Activated B cell treated with CpG ODN at 0.5 μM for 24 hours (primary cell): ENCODE data around the gene NPPA. TPM values are rescaled to one million over a fixed set of nuclear protein-coding genes. Genes with fewer than 3 reads are reported as not detected.

Experiments
- ATAC-seq: fragments of 200-7000 bp; cut with Tn5 transposase; one replicate; pipeline ENCODE4 v1.10.0; 2021; ENCODE audit warnings: low read depth, mild to moderate bottlenecking, moderate library complexity
- CTCF ChIA-PET: fragments of 350-600 bp; sonication (Branson Sonifier 250); formaldehyde crosslinking; loops from one replicate; lab custom pipeline; 2021; ENCODE audit warnings: antibody characterized with exemption; lab: Charles Lee
- POLR2A ChIA-PET: fragments of 350-600 bp; sonication (Branson Sonifier 250); formaldehyde crosslinking; loops from one replicate; lab custom pipeline; 2021; ENCODE audit warnings: antibody characterized with exemption; lab: Charles Lee
- DNase-seq: peaks from one replicate; pipeline ENCODE4 v3.0.0; 2022
- H3K27ac Mint-ChIP-seq: one replicate; pipeline ENCODE4 v1.8.0; 2020; ENCODE audit warnings: mixed read lengths
- H3K27me3 Mint-ChIP-seq: one replicate; pipeline ENCODE4 v1.8.0; 2021; ENCODE audit warnings: mixed read lengths
- H3K36me3 Mint-ChIP-seq: one replicate; pipeline ENCODE4 v1.8.0; 2021; ENCODE audit warnings: low read depth, mixed read lengths
- H3K4me1 Mint-ChIP-seq: one replicate; pipeline ENCODE4 v1.8.0; 2021; ENCODE audit warnings: mixed read lengths
- H3K4me3 Mint-ChIP-seq: one replicate; pipeline ENCODE4 v1.8.0; 2020; ENCODE audit warnings: mild to moderate bottlenecking, mixed read lengths
- H3K9me3 Mint-ChIP-seq: one replicate; pipeline ENCODE4 v1.8.0; 2020; ENCODE audit warnings: mixed read lengths
- CTCF ChIP-seq: fragments of 200-600 bp; IDR thresholded peaks from one replicate; pipeline ENCODE4 v1.8.0; 2022; ENCODE audit warnings: antibody characterized with exemption, mild to moderate bottlenecking
- intact Hi-C: fragments of 100-400 bp; cut with micrococcal nuclease; formaldehyde crosslinking; loops from one replicate; pipeline ENCODE4 v1.15.1; 2024
- total RNA-seq: library from RNA; stranded (reverse); gene quantifications from 2 replicates; pipeline ENCODE4 v1.2.3, GENCODE V29; 2022

Gene NPPA
- total RNA-seq, 1 donor from 2014 or later = not detected

DNA sequence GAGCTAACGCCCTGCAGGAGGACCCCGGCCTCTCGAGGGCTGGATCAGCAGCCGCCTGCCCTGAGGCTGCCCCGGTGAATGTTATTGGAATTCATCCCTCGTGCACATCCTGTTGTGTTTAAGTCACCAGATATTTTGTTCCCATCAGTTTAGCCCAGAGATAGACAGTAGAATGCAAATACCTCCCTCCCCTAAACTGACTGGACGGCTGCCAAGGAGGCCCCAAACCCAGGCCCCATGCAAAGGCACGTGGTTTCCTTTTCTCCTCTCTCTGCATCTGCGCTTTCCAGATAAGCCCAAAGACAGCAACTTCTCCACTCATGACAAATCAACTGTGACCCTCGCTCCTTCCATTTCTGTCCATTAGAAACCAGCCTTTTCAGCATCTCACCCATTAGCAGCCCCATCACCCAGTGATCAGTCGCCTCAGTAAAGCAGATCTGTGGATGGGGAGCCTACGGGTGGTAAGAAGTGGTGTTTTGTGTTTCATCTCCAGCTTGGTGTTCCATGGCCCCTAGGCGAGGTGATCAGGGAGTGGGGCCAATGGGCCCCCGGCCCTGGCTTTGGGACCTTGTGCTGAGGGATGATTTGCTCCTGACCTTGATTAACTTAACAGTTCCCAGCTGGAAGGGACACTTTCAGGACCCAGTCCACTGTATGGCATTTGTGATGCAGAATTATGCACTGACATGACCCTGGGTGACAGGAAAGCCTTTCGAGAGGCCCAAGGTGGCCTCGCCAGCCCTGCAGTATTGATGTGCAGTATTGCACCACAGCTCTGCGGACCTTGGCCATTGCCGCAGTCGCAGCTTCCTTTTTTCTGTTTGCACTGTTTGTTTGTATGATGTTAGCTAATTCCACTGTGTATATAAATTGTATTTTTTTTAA, 5.2 kb downstream of the NPPA start:
- POLR2A ChIA-PET = interaction anchor here (0.6 to 8.8 kb wide), 3 partner anchors 10 to 84 kb away, joined by 3 to 89 read pairs (median 3); partner anchors contain the start of gene KIAA2013
- Mint-ChIP-seq H3K4me3 (peak overlapping the region; percentile 4), H3K36me3 (peaks cover 90% of the 10 kb centered on the region), H3K27me3 (no peaks in the 10 kb centered on the region), H3K4me1 (peaks cover 30% of the 10 kb centered on the region), H3K27ac (peak overlapping the region; percentile 15), H3K9me3 (no peaks in the 10 kb centered on the region)
- no peak for TF ChIP-seq CTCF
- DNase-seq (no peak), ATAC-seq (no peak)
- intact Hi-C loops = loop anchor here (10.0 kb wide), 1 partner anchor 368 kb away; the partner anchor contains the start of gene DISP3
- CTCF ChIA-PET = no interaction called here

DNA sequence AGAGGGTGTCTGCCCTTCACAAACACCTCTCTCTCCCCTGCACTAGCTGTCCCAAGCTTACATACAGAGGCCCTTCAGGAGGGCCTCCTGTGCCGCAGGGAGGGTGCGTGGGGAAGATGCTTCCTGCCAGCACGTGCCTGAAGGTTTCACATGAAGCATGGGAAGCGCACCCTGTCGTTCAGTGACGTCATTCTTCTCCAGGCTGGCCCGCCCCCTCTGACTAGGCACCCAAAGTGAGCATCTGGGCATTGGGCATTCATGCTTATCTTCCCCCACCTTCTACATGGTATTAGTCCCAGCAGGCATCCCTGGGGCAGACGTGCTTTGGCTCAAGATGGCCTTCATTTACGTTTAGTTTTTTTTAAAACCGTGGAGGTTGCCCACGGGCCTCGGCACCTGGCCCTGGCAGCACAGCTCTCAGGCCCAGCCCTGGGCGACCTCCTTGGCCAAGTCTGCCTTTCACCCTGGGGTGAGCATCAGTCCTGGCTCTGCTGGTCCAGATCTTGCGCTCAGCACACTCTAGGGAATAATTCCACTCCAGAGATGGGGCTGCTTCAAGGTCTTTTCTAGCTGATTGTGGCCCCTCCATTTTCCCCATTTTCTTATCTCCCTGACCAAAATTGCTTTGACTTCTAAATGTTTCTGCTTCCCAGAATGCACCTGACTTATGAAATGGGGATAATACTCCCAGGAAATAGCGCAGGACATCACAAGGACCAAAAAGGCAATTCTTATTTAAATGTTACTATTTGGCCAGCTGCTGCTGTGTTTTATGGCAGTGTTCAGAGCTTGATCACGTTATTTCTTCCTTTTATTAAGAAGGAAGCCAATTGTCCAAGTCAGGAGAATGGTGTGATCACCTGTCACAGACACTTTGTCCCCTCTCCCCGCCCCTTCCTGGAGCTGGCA, 6.1 kb downstream of the NPPA start:
- H3K36me3 Mint-ChIP-seq = peaks cover 92% of the 10 kb centered on the region
- H3K4me3 Mint-ChIP-seq = no peak overlapping the region
- POLR2A ChIA-PET = interaction anchor here (0.5 to 8.8 kb wide), 3 partner anchors 11 to 162 kb away, joined by 3 to 89 read pairs (median 6); no protein-coding TSS in a partner anchor
- DNase-seq = no peak
- peaks cover 30% of the 10 kb centered on the region for H3K4me1 Mint-ChIP-seq
- no peak overlapping the region for H3K27ac Mint-ChIP-seq
- CTCF ChIA-PET = no interaction called here
- H3K27me3 Mint-ChIP-seq = no peaks in the 10 kb centered on the region
- ATAC-seq = no peak
- no peak for TF ChIP-seq CTCF
- intact Hi-C loops = loop anchor here (10.0 kb wide), 1 partner anchor 367 kb away; the partner anchor contains the start of gene DISP3
- no peaks in the 10 kb centered on the region for H3K9me3 Mint-ChIP-seq

DNA sequence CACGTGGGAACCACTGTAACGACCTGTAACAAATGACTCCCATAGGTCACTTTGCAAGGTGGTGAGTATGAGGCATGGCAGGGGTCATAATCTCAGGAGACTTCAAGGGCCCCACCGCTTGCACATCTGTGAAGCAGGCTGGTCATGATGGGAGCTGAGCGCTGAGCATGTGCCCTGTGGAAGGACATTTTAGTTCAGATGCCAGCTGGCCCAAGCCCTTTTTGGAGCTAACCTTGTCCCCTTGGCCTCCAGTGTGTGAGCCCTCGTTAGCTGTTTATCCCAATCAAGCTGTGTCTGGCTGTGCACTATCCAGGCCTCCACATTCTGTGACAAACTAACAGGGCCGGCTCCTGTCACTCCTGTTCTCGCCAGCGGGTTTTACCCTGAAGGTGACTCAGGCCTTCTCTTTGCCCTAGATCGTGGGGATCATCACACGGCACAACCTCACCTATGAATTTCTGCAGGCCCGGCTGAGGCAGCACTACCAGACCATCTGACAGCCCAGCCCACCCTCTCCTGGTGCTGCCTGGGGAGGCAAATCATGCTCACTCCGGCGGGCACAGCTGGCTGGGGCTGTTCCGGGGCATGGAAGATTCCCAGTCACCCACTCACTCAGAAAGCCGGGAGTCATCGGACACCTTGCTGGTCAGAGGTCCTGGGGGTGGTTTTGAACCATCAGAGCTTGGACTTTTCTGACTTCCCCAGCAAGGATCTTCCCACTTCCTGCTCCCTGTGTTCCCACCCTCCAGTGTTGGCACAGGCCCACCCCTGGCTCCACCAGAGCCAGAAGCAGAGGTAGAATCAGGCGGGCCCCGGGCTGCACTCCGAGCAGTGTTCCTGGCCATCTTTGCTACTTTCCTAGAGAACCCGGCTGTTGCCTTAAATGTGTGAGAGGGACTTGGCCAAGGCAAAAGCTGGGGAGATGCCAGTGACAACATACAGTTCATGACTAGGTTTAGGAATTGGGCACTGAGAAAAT, 7.6 kb downstream of the NPPA start:
- Mint-ChIP-seq H3K4me3 (no peak overlapping the region), H3K27me3 (no peaks in the 10 kb centered on the region), H3K4me1 (peaks cover 30% of the 10 kb centered on the region), H3K36me3 (peaks cover 92% of the 10 kb centered on the region), H3K27ac (no peak overlapping the region), H3K9me3 (no peaks in the 10 kb centered on the region)
- intact Hi-C loops = loop anchor here (10.0 kb wide), 2 partner anchors 55 to 365 kb away; partner anchors contain the start of gene DISP3
- CTCF ChIA-PET = interaction anchor here (0.6 to 3.9 kb wide), 4 partner anchors 52 to 127 kb away, joined by 4 to 19 read pairs (median 12); no protein-coding TSS in a partner anchor
- POLR2A ChIA-PET = interaction anchor here (0.6 to 8.8 kb wide), 2 partner anchors 64 to 69 kb away, joined by 3 to 89 read pairs; no protein-coding TSS in a partner anchor
- ATAC-seq (no peak), DNase-seq (no peak)
- no peak for TF ChIP-seq CTCF
